MM.1S (cell line): ENCODE data around the gene RPA3.

Source experiments
- DNase-seq: peaks from one replicate; pipeline ENCODE4 v3.0.0-alpha.2; 2015
- H2AFZ ChIP-seq: fragments of 300-600 bp; sonication (generic); 2 replicates; pipeline ENCODE4 v1.6.0; 2016; ENCODE audit warnings: antibody characterized with exemption, low read length
- H3F3A ChIP-seq: fragments of 300-600 bp; sonication (generic); 2 replicates; pipeline ENCODE4 v1.6.1; 2016; ENCODE audit warnings: mild to moderate bottlenecking, antibody characterized with exemption, low read length, moderate library complexity, mixed read lengths; ENCODE audit not compliant: insufficient read depth
- H3K27ac ChIP-seq: fragments of 300-600 bp; sonication (generic); 2 replicates; pipeline ENCODE4 v1.5.1; 2016; ENCODE audit warnings: mild to moderate bottlenecking, low read length
- H3K27me3 ChIP-seq: fragments of 300-600 bp; sonication (generic); replicated peaks from 2 replicates; pipeline ENCODE4 v1.6.0; 2016; ENCODE audit warnings: low read length; ENCODE audit not compliant: insufficient read depth
- H3K36me3 ChIP-seq: fragments of 300-600 bp; sonication (generic); replicated peaks from 2 replicates; pipeline ENCODE4 v1.6.1; 2016; ENCODE audit warnings: mild to moderate bottlenecking, low read length, mixed read lengths; ENCODE audit not compliant: insufficient read depth
- H3K4me1 ChIP-seq: fragments of 300-600 bp; sonication (generic); 2 replicates; pipeline ENCODE4 v1.6.1; 2016; ENCODE audit warnings: low read length, mixed read lengths
- H3K4me2 ChIP-seq: fragments of 300-600 bp; sonication (generic); 2 replicates; pipeline ENCODE4 v1.6.0; 2016; ENCODE audit warnings: low read depth, low read length
- H3K4me3 ChIP-seq: fragments of 300-600 bp; sonication (generic); 2 replicates; pipeline ENCODE4 v1.5.1; 2016; ENCODE audit warnings: low read length, mixed read lengths
- H3K79me2 ChIP-seq: fragments of 300-600 bp; sonication (generic); 2 replicates; pipeline ENCODE4 v1.6.1; 2016; ENCODE audit warnings: mixed run types, low read length, mixed read lengths
- H3K9ac ChIP-seq: fragments of 300-600 bp; sonication (generic); 2 replicates; pipeline ENCODE4 v1.6.1; 2016; ENCODE audit warnings: low read length, mixed read lengths
- H3K9me2 ChIP-seq: fragments of 300-600 bp; sonication (generic); replicated peaks from 2 replicates; pipeline ENCODE4 v1.6.1; 2016; ENCODE audit warnings: mild to moderate bottlenecking, low read length, mixed read lengths; ENCODE audit not compliant: insufficient read depth
- H3K9me3 ChIP-seq: fragments of 300-600 bp; sonication (generic); replicated peaks from 2 replicates; pipeline ENCODE4 v1.6.1; 2016; ENCODE audit warnings: mild to moderate bottlenecking, low read length, mixed read lengths; ENCODE audit not compliant: insufficient read depth
- H4K20me1 ChIP-seq: fragments of 300-600 bp; sonication (generic); 2 replicates; pipeline ENCODE4 v1.6.1; 2016; ENCODE audit warnings: mild to moderate bottlenecking, low read length, moderate library complexity, mixed read lengths; ENCODE audit not compliant: insufficient read depth
- EZH2 ChIP-seq: fragments of 300-600 bp; sonication (generic); optimal IDR thresholded peaks from 2 replicates; pipeline ENCODE3; 2017; ENCODE audit warnings: low read depth, mild to moderate bottlenecking, antibody characterized with exemption, low read length, mixed read lengths
- EZH2phosphoT487 ChIP-seq: fragments of 300-600 bp; sonication (generic); IDR thresholded peaks from 2 replicates; pipeline ENCODE4 v1.6.1; 2018; ENCODE audit warnings: antibody characterized with exemption, low read length
- TF ChIP-seq, protein P1 (sequence below): fragments of 300-600 bp; sonication (generic); IDR thresholded peaks from 2 replicates; pipeline ENCODE4 v1.5.1; 2016; ENCODE audit warnings: antibody characterized with exemption, low read length, mixed read lengths

RPA3 gene

DNA sequence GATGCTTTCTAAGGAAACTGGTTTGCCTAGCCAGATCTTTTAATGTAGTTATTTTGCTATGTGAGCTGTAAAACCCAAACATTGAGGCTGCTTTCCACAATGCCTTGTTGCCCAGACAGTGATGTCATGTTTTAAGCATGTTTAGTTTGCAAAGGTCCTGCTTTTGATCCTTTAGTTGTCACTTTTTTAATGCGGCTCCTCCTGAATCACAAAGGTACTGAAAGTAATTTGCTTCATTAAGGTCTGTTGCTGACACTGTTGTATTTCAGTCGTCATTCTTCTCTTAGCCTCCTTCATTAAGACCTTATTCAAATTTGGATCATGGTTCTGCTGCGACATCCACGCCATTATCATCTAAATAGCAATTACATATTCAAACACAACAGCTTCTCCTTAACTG lies 10.6 kb downstream of the RPA3 start:
- no peak overlapping the region for H3K4me2 ChIP-seq
- DNase-seq: no peak
- no peak overlapping the region for H2AFZ ChIP-seq

DNA sequence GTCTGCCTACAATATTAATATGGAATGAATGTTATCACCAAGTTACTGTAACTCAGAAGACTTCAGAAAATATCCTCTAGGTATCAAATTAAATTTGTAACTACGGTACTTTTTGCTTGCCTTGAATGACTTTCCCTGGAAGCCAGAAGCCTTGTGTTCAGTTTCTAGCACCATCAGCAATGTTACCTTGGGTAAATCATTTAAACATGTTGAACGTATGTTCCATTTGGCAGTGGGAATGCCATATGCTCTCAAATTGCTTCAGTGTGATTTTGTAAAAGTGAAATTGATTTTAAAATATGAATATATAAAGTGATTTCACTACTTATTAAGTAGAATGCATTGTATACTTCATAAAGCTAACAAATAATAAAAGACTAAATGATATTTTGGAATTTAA lies 11.2 kb downstream of the RPA3 start:
- Histone ChIP-seq H3F3A (no peaks in the 10 kb centered on the region), H3K4me3 (no peak overlapping the region), H4K20me1 (no peaks in the 10 kb centered on the region), H3K27ac (no peak overlapping the region), H2AFZ (no peak overlapping the region), H3K27me3 (no peaks in the 10 kb centered on the region), H3K9ac (no peak overlapping the region), H3K79me2 (no peaks in the 10 kb centered on the region), H3K9me3 (no peaks in the 10 kb centered on the region), H3K36me3 (no peaks in the 10 kb centered on the region), H3K4me1 (no peaks in the 10 kb centered on the region; the same call in 1 of the 2 replicates), H3K4me2 (no peak overlapping the region), H3K9me2 (no peaks in the 10 kb centered on the region)
- TF ChIP-seq EZH2: no peak
- TF ChIP-seq, protein P1, sequence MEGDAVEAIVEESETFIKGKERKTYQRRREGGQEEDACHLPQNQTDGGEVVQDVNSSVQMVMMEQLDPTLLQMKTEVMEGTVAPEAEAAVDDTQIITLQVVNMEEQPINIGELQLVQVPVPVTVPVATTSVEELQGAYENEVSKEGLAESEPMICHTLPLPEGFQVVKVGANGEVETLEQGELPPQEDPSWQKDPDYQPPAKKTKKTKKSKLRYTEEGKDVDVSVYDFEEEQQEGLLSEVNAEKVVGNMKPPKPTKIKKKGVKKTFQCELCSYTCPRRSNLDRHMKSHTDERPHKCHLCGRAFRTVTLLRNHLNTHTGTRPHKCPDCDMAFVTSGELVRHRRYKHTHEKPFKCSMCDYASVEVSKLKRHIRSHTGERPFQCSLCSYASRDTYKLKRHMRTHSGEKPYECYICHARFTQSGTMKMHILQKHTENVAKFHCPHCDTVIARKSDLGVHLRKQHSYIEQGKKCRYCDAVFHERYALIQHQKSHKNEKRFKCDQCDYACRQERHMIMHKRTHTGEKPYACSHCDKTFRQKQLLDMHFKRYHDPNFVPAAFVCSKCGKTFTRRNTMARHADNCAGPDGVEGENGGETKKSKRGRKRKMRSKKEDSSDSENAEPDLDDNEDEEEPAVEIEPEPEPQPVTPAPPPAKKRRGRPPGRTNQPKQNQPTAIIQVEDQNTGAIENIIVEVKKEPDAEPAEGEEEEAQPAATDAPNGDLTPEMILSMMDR: no peak
- no peak for TF ChIP-seq EZH2phosphoT487
- DNase-seq: no peak

More for the DNA sequence above, 10.6 kb downstream of the RPA3 start:
- no peak overlapping the region for H3K9ac ChIP-seq
- no peaks in the 10 kb centered on the region for H3K79me2 ChIP-seq
- H3K9me2 ChIP-seq: no peaks in the 10 kb centered on the region
- no peaks in the 10 kb centered on the region for H4K20me1 ChIP-seq
- H3F3A ChIP-seq: no peaks in the 10 kb centered on the region
- no peak overlapping the region for H3K4me3 ChIP-seq
- H3K27me3 ChIP-seq: no peaks in the 10 kb centered on the region
- H3K9me3 ChIP-seq: no peaks in the 10 kb centered on the region
- no peaks in the 10 kb centered on the region; the same call in 1 of the 2 replicates for H3K4me1 ChIP-seq
- H3K27ac ChIP-seq: no peak overlapping the region
- no peaks in the 10 kb centered on the region for H3K36me3 ChIP-seq
- TF ChIP-seq, protein P1: no peak
- TF ChIP-seq EZH2: no peak
- TF ChIP-seq EZH2phosphoT487: no peak

DNA sequence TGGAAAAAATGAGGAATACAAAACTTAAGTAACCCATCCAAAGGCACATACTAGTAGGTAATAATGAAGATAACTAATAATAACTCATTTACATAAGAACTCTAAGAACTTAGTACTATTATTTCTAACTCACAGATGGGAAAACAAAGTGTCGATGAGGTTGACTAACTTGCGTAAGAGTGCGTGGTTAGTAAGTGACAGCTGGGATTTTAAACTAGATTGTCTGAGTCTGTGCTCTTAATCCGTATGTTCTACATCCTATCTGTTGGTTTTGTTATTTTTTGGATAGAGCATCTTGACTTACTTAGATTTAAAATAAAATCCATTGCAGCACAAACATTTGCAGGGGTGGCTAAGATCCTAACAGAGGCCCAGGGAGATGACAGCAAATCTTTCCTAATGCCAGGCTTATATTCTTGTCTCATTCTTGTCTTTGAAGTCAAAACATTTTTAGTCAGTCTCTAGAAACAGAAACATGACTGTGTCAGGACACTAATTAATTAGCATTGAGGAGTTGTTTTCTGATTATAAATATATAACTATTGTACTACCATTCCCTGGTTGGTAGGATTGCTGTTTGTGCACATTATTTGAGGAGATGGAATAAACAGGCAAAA lies 11.7 kb downstream of the RPA3 start:
- Histone ChIP-seq H3K9ac (no peak overlapping the region), H3K9me3 (no peaks in the 10 kb centered on the region), H3K9me2 (no peaks in the 10 kb centered on the region), H3K79me2 (no peaks in the 10 kb centered on the region), H2AFZ (no peak overlapping the region), H3K27me3 (no peaks in the 10 kb centered on the region), H3K4me2 (no peak overlapping the region), H3K4me3 (no peak overlapping the region), H3K27ac (no peak overlapping the region), H4K20me1 (no peaks in the 10 kb centered on the region), H3K36me3 (no peaks in the 10 kb centered on the region), H3K4me1 (no peaks in the 10 kb centered on the region; the same call in 1 of the 2 replicates), H3F3A (no peaks in the 10 kb centered on the region)
- DNase-seq: no peak
- TF ChIP-seq EZH2: no peak
- TF ChIP-seq EZH2phosphoT487: no peak
- TF ChIP-seq, protein P1: no peak
